Endothelial cell (in vitro differentiated cells): ENCODE measurements around the gene GPR153. TPM values are rescaled to one million over a fixed set of nuclear protein-coding genes. Genes with fewer than 3 reads are reported as not detected.

Experiments
- DNase-seq: peaks from one replicate; pipeline ENCODE4 v3.0.0; 2021; ENCODE audit warnings: low spot score
- H3K27ac Mint-ChIP-seq: one replicate; pipeline ENCODE4 v1.8.0; 2021; ENCODE audit warnings: mixed read lengths, inconsistent platforms; ENCODE audit not compliant: unreplicated experiment
- H3K27me3 Mint-ChIP-seq: one replicate; pipeline ENCODE4 v1.8.0; 2021; ENCODE audit warnings: mild to moderate bottlenecking, moderate library complexity, mixed read lengths, inconsistent platforms; ENCODE audit not compliant: unreplicated experiment
- H3K36me3 Mint-ChIP-seq: one replicate; pipeline ENCODE4 v1.8.0; 2021; ENCODE audit warnings: mild to moderate bottlenecking, low read depth, mixed read lengths, inconsistent platforms; ENCODE audit not compliant: unreplicated experiment
- H3K4me1 Mint-ChIP-seq: one replicate; pipeline ENCODE4 v1.8.0; 2021; ENCODE audit warnings: mild to moderate bottlenecking, mixed read lengths, inconsistent platforms; ENCODE audit not compliant: unreplicated experiment
- H3K4me3 Mint-ChIP-seq: one replicate; pipeline ENCODE4 v1.8.0; 2021; ENCODE audit warnings: mild to moderate bottlenecking, mixed read lengths, inconsistent platforms; ENCODE audit not compliant: unreplicated experiment
- H3K9me3 Mint-ChIP-seq: one replicate; pipeline ENCODE4 v1.8.0; 2021; ENCODE audit warnings: mixed read lengths, inconsistent platforms; ENCODE audit not compliant: unreplicated experiment
- total RNA-seq: library from RNA; stranded (reverse); fragmentation: NEBNext Ultra II Directional; extraction: Animal tissue kit (Norgen Biotek cat#: 25700); gene quantifications from one replicate; pipeline ENCODE4 v1.2.1, GENCODE V29; 2021; ENCODE audit not compliant: unreplicated experiment
- TF ChIP-seq, protein P1 (sequence below): fragments of 200-600 bp; sonication (generic); IDR thresholded peaks from one replicate; pipeline ENCODE4 v1.5.0; 2021; ENCODE audit warnings: antibody characterized with exemption; ENCODE audit not compliant: unreplicated experiment

The GPR153 gene
- total RNA-seq, 1 donor from 2014 or later: 3.0 TPM

DNA sequence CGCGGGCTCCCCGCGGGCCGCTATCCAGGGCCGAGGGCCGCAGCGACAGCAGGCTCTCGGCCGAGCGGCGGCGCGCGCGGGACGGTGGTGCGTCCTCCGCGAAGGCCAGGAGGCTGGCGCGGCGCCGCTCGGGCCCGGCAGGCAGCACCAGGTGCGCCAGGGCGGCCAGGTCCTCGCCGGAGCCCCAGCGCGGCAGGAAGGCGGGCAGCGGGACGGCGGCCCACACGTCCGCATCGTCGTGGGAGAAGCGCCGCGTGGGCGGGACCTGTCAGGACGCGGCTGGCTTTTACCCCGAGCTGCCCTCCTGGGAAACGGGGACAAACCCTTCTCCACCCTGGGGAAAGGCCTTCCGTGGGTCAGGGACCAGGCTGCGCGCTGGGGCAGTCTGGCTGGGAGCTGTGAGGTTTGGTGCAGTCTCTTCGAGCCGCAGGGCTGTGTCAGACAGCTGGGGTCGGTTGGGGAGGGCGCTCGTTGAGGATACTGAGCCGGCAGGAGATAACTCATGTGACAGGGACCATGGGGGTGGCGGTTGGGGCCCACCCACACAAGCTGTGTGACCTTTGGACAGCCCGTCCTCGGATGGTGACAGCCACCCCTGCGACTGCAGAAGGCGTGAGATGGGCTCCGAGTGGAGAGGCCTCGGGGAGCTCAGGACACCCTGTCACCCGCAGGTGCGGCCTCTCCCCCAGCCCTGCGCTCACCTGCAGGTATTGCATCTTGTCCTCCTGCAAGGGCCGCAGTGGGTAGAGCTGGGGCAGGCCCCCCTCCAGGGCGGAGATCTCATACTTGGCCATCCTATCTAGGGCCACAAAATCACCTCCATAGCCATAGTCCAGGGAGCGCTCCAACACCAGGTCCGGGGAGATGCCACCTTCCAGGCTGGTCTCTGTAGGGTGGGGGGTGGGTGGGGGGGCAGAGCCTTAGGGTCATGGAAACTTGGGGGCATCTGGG lies 10.9 kb downstream of the GPR153 start:
- Mint-ChIP-seq H3K36me3 (no peaks in the 10 kb centered on the region), H3K4me1 (no peaks in the 10 kb centered on the region), H3K9me3 (no peaks in the 10 kb centered on the region), H3K27me3 (peaks cover 28% of the 10 kb centered on the region), H3K4me3 (no peak overlapping the region), H3K27ac (no peak overlapping the region)
- DNase-seq: no peak
- TF ChIP-seq, protein P1, sequence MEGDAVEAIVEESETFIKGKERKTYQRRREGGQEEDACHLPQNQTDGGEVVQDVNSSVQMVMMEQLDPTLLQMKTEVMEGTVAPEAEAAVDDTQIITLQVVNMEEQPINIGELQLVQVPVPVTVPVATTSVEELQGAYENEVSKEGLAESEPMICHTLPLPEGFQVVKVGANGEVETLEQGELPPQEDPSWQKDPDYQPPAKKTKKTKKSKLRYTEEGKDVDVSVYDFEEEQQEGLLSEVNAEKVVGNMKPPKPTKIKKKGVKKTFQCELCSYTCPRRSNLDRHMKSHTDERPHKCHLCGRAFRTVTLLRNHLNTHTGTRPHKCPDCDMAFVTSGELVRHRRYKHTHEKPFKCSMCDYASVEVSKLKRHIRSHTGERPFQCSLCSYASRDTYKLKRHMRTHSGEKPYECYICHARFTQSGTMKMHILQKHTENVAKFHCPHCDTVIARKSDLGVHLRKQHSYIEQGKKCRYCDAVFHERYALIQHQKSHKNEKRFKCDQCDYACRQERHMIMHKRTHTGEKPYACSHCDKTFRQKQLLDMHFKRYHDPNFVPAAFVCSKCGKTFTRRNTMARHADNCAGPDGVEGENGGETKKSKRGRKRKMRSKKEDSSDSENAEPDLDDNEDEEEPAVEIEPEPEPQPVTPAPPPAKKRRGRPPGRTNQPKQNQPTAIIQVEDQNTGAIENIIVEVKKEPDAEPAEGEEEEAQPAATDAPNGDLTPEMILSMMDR: no peak

DNA sequence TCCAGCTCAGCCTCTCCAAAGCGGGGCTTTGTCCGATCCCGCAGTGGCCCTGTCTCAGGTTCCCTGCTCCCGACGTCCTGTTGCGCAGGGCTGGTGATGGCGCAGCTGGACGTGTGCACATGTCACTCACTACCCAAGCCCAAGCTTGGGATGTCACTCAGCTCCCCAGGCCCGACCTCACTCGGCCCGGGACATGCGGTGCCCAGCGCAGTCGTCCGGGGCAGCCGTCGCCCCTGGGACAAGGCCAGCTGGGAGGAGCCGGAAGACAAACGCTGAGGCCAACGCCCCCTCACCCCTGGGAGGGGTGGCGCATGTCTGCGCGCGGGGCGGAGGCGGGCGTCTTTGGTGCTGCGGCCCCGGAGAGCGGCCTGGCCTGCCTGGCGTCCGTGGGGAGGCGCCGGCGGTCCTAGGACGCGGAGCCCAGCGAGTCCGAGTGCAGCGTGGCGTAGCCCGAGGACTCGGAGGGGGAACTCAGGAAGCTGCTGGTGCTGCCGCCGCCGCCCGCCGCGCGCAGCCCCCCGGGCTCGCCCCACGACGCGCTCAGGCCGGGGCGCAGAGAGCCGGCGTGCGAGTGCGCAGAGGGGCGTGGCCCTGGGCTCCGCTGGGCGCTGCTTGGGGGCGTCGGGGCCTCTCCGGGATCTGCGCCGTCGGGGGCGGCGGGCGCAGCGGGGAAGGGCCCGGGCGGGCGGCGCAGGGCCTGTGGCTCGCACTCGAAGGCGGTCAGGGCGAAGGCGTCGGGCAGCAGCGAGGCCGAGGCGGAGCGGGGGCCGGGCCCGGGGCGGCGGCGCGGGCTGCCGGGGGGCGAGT lies 11.8 kb downstream of the GPR153 start:
- TF ChIP-seq, protein P1: no peak
- no peaks in the 10 kb centered on the region for H3K9me3 Mint-ChIP-seq
- H3K4me1 Mint-ChIP-seq: no peaks in the 10 kb centered on the region
- H3K4me3 Mint-ChIP-seq: no peak overlapping the region
- peaks cover 24% of the 10 kb centered on the region for H3K27me3 Mint-ChIP-seq
- H3K27ac Mint-ChIP-seq: no peak overlapping the region
- no peaks in the 10 kb centered on the region for H3K36me3 Mint-ChIP-seq
- DNase-seq: no peak

GRCh38 chr1:6248161-6248776 lies 12.6 kb downstream of the GPR153 start:
- TF ChIP-seq, protein P1: no peak
- no peak for DNase-seq
- H3K27me3 Mint-ChIP-seq: peaks cover 25% of the 10 kb centered on the region
- no peaks in the 10 kb centered on the region for H3K4me1 Mint-ChIP-seq
- H3K9me3 Mint-ChIP-seq: no peaks in the 10 kb centered on the region
- no peak overlapping the region for H3K27ac Mint-ChIP-seq
- H3K4me3 Mint-ChIP-seq: no peak overlapping the region
- H3K36me3 Mint-ChIP-seq: no peaks in the 10 kb centered on the region

- H3K36me3 Mint-ChIP-seq: no peaks in the 10 kb centered on the region
- no peak overlapping the region for H3K27ac Mint-ChIP-seq
- DNase-seq: no peak
- TF ChIP-seq, protein P1: no peak
- H3K4me1 Mint-ChIP-seq: no peaks in the 10 kb centered on the region
- H3K9me3 Mint-ChIP-seq: no peaks in the 10 kb centered on the region
- H3K27me3 Mint-ChIP-seq: peaks cover 25% of the 10 kb centered on the region
- no peak overlapping the region for H3K4me3 Mint-ChIP-seq
These were observed 13.2 kb downstream of the GPR153 start for GRCh38 chr1:6247651-6248050.
